ENCODE results near the gene SEC24D. TPM values are rescaled to one million over a fixed set of nuclear protein-coding genes. Genes with fewer than 3 reads are reported as not detected.

Gene SEC24D
- total RNA-seq, 1 experiment from 2014 or later, result 32.0 TPM

- no peak overlapping the region for H3K4me3 Mint-ChIP-seq (ENCODE audit: unreplicated experiment)
- TF ChIP-seq CTCF (IDR thresholded peaks at IDR 0.05; ENCODE audit: insufficient read depth in 1 of 2, low read depth in 1 of 2, low read length in 1 of 2, severe bottlenecking in 1 of 2, unreplicated experiment in 1 of 2), result no peak
- Histone ChIP-seq H3K27me3 (replicated peaks; ENCODE audit: control insufficient read depth, insufficient read depth, low read length) (no peaks in the 10 kb centered on the region), H3K36me3 (ENCODE audit: control insufficient read depth, insufficient read depth, low read length) (no peaks in the 10 kb centered on the region), H3K9me3 (no peaks in the 10 kb centered on the region), H3K4me3 (ENCODE audit: low read depth, low read length) (no peak overlapping the region), H3K4me1 (0 out of 2 replicates have a peak, but pooled peaks cover 3% of the 10 kb centered on the region)
- intact Hi-C loops (cut with micrococcal nuclease; ENCODE audit: unreplicated experiment), result no loop called here
- H3K4me1 Mint-ChIP-seq (ENCODE audit: low read depth, unreplicated experiment), result no peaks in the 10 kb centered on the region
- H3K27me3 Mint-ChIP-seq (ENCODE audit: insufficient read depth, unreplicated experiment), result no peaks in the 10 kb centered on the region
- no TSS peak for BruUV-seq (replicated peaks)
- POLR2A ChIA-PET, result no interaction called here
- DNase-seq, result no peak
- CTCF ChIA-PET, result no interaction called here
- H3K36me3 Mint-ChIP-seq (ENCODE audit: insufficient read depth, unreplicated experiment), result peaks cover 22% of the 10 kb centered on the region
- no peak overlapping the region for H3K27ac Mint-ChIP-seq (ENCODE audit: unreplicated experiment)
- no peaks in the 10 kb centered on the region for H3K9me3 Mint-ChIP-seq (ENCODE audit: unreplicated experiment)
These were observed 75.8 kb downstream of the SEC24D start for GRCh38 chr4:118760092-118760491.

GRCh38 chr4:118759481-118759880 is 76.4 kb downstream of the SEC24D start:
- Histone ChIP-seq H3K4me1 (0 out of 2 replicates have a peak, but pooled peaks cover 3% of the 10 kb centered on the region), H3K36me3 (ENCODE audit: control insufficient read depth, insufficient read depth, low read length) (no peaks in the 10 kb centered on the region), H3K4me3 (ENCODE audit: low read depth, low read length) (no peak overlapping the region), H3K9me3 (no peaks in the 10 kb centered on the region), H3K27me3 (replicated peaks; ENCODE audit: control insufficient read depth, insufficient read depth, low read length) (no peaks in the 10 kb centered on the region)
- Mint-ChIP-seq H3K27me3 (ENCODE audit: insufficient read depth, unreplicated experiment) (no peaks in the 10 kb centered on the region), H3K4me1 (ENCODE audit: low read depth, unreplicated experiment) (no peaks in the 10 kb centered on the region), H3K27ac (ENCODE audit: unreplicated experiment) (no peak overlapping the region), H3K9me3 (ENCODE audit: unreplicated experiment) (no peaks in the 10 kb centered on the region), H3K36me3 (ENCODE audit: insufficient read depth, unreplicated experiment) (peaks cover 22% of the 10 kb centered on the region), H3K4me3 (ENCODE audit: unreplicated experiment) (no peak overlapping the region)
- no peak for DNase-seq
- intact Hi-C loops (cut with micrococcal nuclease; ENCODE audit: unreplicated experiment), result no loop called here
- CTCF ChIA-PET, result no interaction called here
- no TSS peak for BruUV-seq (replicated peaks)
- POLR2A ChIA-PET, result no interaction called here
- TF ChIP-seq CTCF (IDR thresholded peaks at IDR 0.05; ENCODE audit: insufficient read depth in 1 of 2, low read depth in 1 of 2, low read length in 1 of 2, severe bottlenecking in 1 of 2, unreplicated experiment in 1 of 2), result no peak

- POLR2A ChIA-PET, result no interaction called here
- CTCF ChIA-PET, result no interaction called here
- peaks cover 6% of the 10 kb centered on the region for H3K4me1 Mint-ChIP-seq (ENCODE audit: low read depth, unreplicated experiment)
These were observed 77.6 kb downstream of the SEC24D start for GRCh38 chr4:118758293-118758692.

More at GRCh38 chr4:118758293-118758692, 77.6 kb downstream of the SEC24D start:
- no peak for DNase-seq
- Mint-ChIP-seq H3K4me3 (ENCODE audit: unreplicated experiment) (no peak overlapping the region), H3K27me3 (ENCODE audit: insufficient read depth, unreplicated experiment) (no peaks in the 10 kb centered on the region), H3K9me3 (ENCODE audit: unreplicated experiment) (no peaks in the 10 kb centered on the region), H3K27ac (ENCODE audit: unreplicated experiment) (no peak overlapping the region), H3K36me3 (ENCODE audit: insufficient read depth, unreplicated experiment) (peaks cover 11% of the 10 kb centered on the region)
- Histone ChIP-seq H3K27me3 (replicated peaks; ENCODE audit: control insufficient read depth, insufficient read depth, low read length) (no peaks in the 10 kb centered on the region), H3K36me3 (ENCODE audit: control insufficient read depth, insufficient read depth, low read length) (no peaks in the 10 kb centered on the region), H3K4me3 (ENCODE audit: low read depth, low read length) (no peak overlapping the region), H3K9me3 (no peaks in the 10 kb centered on the region), H3K4me1 (0 out of 2 replicates have a peak, but pooled peaks cover 3% of the 10 kb centered on the region)
- no peak for TF ChIP-seq CTCF (IDR thresholded peaks at IDR 0.05; ENCODE audit: insufficient read depth in 1 of 2, low read depth in 1 of 2, low read length in 1 of 2, severe bottlenecking in 1 of 2, unreplicated experiment in 1 of 2)
- intact Hi-C loops (cut with micrococcal nuclease; ENCODE audit: unreplicated experiment), result no loop called here
- no TSS peak for BruUV-seq (replicated peaks)
